PC-3 (cell line): Measurements from ENCODE around the gene CD58. TPM values are rescaled to one million over a fixed set of nuclear protein-coding genes. Genes with fewer than 3 reads are reported as not detected.

ENCODE experiments used
- ATAC-seq: fragments of 200-7000 bp; cut with Tn5 transposase; 2 replicates; pipeline ENCODE4 v1.9.1; 2020; ENCODE audit warnings: mild to moderate bottlenecking, moderate library complexity
- BruUV-seq: library from RNA; stranded (reverse); fragments of 400-500 nt; replicated peaks from 2 replicates; lab custom pipeline; 2021; lab: Mats Ljungman, UMichigan
- CTCF ChIA-PET: fragments of 300-600 bp; sonication (Branson Sonifier 250); formaldehyde crosslinking; loops from one replicate; lab custom pipeline; 2022; ENCODE audit warnings: antibody characterized with exemption; lab: Charles Lee
- POLR2A ChIA-PET: fragments of 300-600 bp; sonication (Branson Sonifier 250); formaldehyde crosslinking; loops from one replicate; lab custom pipeline; 2022; ENCODE audit warnings: antibody characterized with exemption; ENCODE audit not compliant: unreplicated experiment; lab: Charles Lee
- DNase-seq: peaks from one replicate; pipeline ENCODE4 v3.0.0-alpha.2; 2015
- H2AFZ ChIP-seq: fragments of 300-600 bp; sonication (generic); 2 replicates; pipeline ENCODE4 v1.6.0; 2016; ENCODE audit warnings: antibody characterized with exemption, low read length
- H3F3A ChIP-seq: fragments of 300-600 bp; sonication (generic); one replicate; pipeline ENCODE4 v1.6.0; 2017; ENCODE audit warnings: antibody characterized with exemption, low read length, control low read depth, mild to moderate bottlenecking; ENCODE audit not compliant: unreplicated experiment
- H3K27ac ChIP-seq: fragments of 300-600 bp; sonication (generic); 2 replicates; pipeline ENCODE4 v1.5.1; 2016; ENCODE audit warnings: mild to moderate bottlenecking, low read length
- H3K27me3 ChIP-seq: fragments of 300-600 bp; sonication (generic); 2 replicates; pipeline ENCODE4 v1.6.1; 2016; ENCODE audit warnings: low read length, mixed read lengths
- H3K36me3 ChIP-seq: fragments of 300-600 bp; sonication (generic); 2 replicates; pipeline ENCODE4 v1.6.1; 2016; ENCODE audit warnings: low read depth, mixed run types, low read length, mixed read lengths
- H3K4me1 ChIP-seq: fragments of 300-600 bp; sonication (generic); 2 replicates; pipeline ENCODE4 v1.5.1; 2016; ENCODE audit warnings: low read length; ENCODE audit not compliant: insufficient read depth
- H3K4me2 ChIP-seq: fragments of 300-600 bp; sonication (generic); 2 replicates; pipeline ENCODE4 v1.6.0; 2016; ENCODE audit warnings: low read length
- H3K4me3 ChIP-seq: fragments of 300-600 bp; sonication (generic); 2 replicates; pipeline ENCODE4 v1.5.1; 2016; ENCODE audit warnings: mild to moderate bottlenecking, low read length, mixed read lengths
- H3K79me2 ChIP-seq: fragments of 300-600 bp; sonication (generic); 2 replicates; pipeline ENCODE4 v1.6.1; 2017; ENCODE audit warnings: low read length, mixed read lengths
- H3K9ac ChIP-seq: fragments of 300-600 bp; sonication (generic); 2 replicates; pipeline ENCODE4 v1.6.0; 2016; ENCODE audit warnings: mild to moderate bottlenecking, low read length
- H3K9me2 ChIP-seq: fragments of 300-600 bp; sonication (generic); replicated peaks from 2 replicates; pipeline ENCODE4 v1.6.1; 2016; ENCODE audit warnings: mixed run types, low read length, mixed read lengths
- H3K9me3 ChIP-seq: fragments of 300-600 bp; sonication (generic); 2 replicates; pipeline ENCODE4 v1.6.1; 2016; ENCODE audit warnings: low read length, mixed read lengths
- H4K20me1 ChIP-seq: fragments of 300-600 bp; sonication (generic); 2 replicates; pipeline ENCODE4 v1.6.1; 2016; ENCODE audit warnings: low read length, mixed read lengths
- EZH2 ChIP-seq: fragments of 300-600 bp; sonication (generic); IDR thresholded peaks from one replicate; pipeline ENCODE4 v1.6.1; 2017; ENCODE audit warnings: antibody characterized with exemption, mild to moderate bottlenecking, low read length; ENCODE audit not compliant: unreplicated experiment
- EZH2phosphoT487 ChIP-seq: fragments of 300-600 bp; sonication (generic); IDR thresholded peaks from 2 replicates; pipeline ENCODE4 v1.6.1; 2018; ENCODE audit warnings: mild to moderate bottlenecking, antibody characterized with exemption, low read length, borderline replicate concordance
- intact Hi-C: fragments of 100-400 bp; cut with micrococcal nuclease; formaldehyde crosslinking; loops from 2 replicates; pipeline ENCODE4 v1.9.0; 2023
- total RNA-seq: library from RNA; depleted of rRNA; stranded (reverse); fragments of >200 nt; gene quantifications from 2 replicates; pipeline ENCODE4 v1.2.3, GENCODE V29; 2014
- TF ChIP-seq, protein P1 (sequence below): fragments of 300-600 bp; sonication (generic); conservative IDR thresholded peaks from 2 replicates; pipeline ENCODE4 v1.5.1; 2017; ENCODE audit warnings: antibody characterized with exemption, low read depth, mild to moderate bottlenecking, low read length

Gene CD58
- total RNA-seq, 1 experiment from 2014 or later = 26.9 TPM

DNA sequence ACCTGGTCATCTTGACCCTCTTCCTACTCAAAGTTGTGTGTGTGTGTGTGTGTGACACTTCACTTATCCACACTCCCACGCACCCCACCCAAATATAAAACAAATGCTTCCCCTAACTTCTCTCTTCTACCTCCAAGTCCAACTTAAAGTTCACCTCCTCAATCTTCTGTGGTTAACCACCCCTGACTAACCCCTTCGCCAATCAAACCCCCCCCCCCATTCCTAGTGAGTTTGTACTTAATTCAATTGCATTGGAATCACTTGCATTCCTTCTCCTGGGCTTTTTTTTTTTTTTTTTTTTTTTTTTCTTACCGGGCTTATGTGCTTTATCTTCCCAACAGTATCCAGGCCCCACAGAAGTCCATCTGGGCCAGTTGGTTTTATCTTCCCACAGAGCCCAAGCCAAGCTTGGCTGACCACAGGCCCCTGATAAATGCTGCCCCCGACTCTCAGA lies 78.4 kb downstream of the CD58 start:
- ChIA-PET POLR2A (no interaction called here), CTCF (no interaction called here)
- DNase-seq (peak; percentile 30), ATAC-seq (no peak)
- intact Hi-C loops = no loop called here
- H3K4me2 ChIP-seq = no peak overlapping the region
- no peaks in the 10 kb centered on the region for H3K9me3 ChIP-seq
- H3K27me3 ChIP-seq = no peaks in the 10 kb centered on the region
- H3K4me3 ChIP-seq = no peak overlapping the region
- 0 out of 2 replicates have a peak overlapping the region, but pooled peaks have one; percentile 12 for H3K27ac ChIP-seq
- peaks cover 55% of the 10 kb centered on the region for H3K4me1 ChIP-seq
- no peaks in the 10 kb centered on the region for H3F3A ChIP-seq
- H3K9ac ChIP-seq = no peak overlapping the region
- no peaks in the 10 kb centered on the region for H3K9me2 ChIP-seq
- no peaks in the 10 kb centered on the region for H4K20me1 ChIP-seq
- TF ChIP-seq, protein P1, sequence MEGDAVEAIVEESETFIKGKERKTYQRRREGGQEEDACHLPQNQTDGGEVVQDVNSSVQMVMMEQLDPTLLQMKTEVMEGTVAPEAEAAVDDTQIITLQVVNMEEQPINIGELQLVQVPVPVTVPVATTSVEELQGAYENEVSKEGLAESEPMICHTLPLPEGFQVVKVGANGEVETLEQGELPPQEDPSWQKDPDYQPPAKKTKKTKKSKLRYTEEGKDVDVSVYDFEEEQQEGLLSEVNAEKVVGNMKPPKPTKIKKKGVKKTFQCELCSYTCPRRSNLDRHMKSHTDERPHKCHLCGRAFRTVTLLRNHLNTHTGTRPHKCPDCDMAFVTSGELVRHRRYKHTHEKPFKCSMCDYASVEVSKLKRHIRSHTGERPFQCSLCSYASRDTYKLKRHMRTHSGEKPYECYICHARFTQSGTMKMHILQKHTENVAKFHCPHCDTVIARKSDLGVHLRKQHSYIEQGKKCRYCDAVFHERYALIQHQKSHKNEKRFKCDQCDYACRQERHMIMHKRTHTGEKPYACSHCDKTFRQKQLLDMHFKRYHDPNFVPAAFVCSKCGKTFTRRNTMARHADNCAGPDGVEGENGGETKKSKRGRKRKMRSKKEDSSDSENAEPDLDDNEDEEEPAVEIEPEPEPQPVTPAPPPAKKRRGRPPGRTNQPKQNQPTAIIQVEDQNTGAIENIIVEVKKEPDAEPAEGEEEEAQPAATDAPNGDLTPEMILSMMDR = no peak
- no peak for TF ChIP-seq EZH2phosphoT487
- no peaks in the 10 kb centered on the region for H3K79me2 ChIP-seq
- BruUV-seq = no TSS peak
- no peaks in the 10 kb centered on the region for H3K36me3 ChIP-seq
- H2AFZ ChIP-seq = no peak overlapping the region

DNA sequence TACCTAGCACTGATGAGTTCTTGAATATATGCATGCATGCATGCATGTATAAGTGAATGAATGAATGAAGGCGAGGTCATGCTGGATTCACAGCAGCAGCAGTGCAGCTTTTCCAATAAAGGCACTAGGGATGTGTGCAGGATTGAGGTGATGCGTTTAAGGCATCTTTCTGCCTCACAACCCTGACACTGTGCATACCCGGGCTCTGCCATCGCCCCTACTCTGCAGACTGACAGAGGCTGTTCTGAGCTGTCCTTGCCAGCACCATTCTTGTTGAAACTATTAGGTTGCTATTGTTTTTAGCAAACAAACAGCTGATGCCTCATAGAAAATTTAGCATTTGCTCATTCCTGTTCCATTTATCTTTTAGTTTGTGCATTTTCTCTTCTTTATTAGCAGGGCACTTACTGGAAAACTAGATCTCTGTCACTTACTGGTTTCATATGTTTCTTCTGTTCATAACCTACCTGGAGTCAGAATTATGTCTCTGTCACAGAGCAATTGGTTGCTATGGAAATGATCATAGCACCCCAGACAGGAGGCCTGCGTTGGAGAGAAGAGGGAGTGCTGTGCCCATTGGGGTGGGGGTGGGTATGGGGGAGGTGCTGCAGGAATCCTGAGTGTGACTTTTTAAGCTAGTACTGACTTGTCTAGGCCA lies 79.0 kb downstream of the CD58 start:
- no peaks in the 10 kb centered on the region for H3K36me3 ChIP-seq
- peak overlapping the region; percentile 21; the same call in 1 of the 2 replicates for H3K27ac ChIP-seq
- no peak overlapping the region for H2AFZ ChIP-seq
- H3K4me2 ChIP-seq = no peak overlapping the region
- CTCF ChIA-PET = no interaction called here
- POLR2A ChIA-PET = no interaction called here
- H4K20me1 ChIP-seq = no peaks in the 10 kb centered on the region
- H3K9ac ChIP-seq = no peak overlapping the region
- H3K4me3 ChIP-seq = no peak overlapping the region
- no TSS peak for BruUV-seq
- no peaks in the 10 kb centered on the region for H3K9me2 ChIP-seq
- H3K4me1 ChIP-seq = peaks cover 59% of the 10 kb centered on the region
- DNase-seq = no peak
- H3K9me3 ChIP-seq = no peaks in the 10 kb centered on the region
- H3F3A ChIP-seq = no peaks in the 10 kb centered on the region
- TF ChIP-seq EZH2phosphoT487 (no peak), EZH2 (no peak)
- TF ChIP-seq, protein P1 = no peak
- no peaks in the 10 kb centered on the region for H3K79me2 ChIP-seq
- no peak for ATAC-seq
- intact Hi-C loops = no loop called here
- H3K27me3 ChIP-seq = no peaks in the 10 kb centered on the region

DNA sequence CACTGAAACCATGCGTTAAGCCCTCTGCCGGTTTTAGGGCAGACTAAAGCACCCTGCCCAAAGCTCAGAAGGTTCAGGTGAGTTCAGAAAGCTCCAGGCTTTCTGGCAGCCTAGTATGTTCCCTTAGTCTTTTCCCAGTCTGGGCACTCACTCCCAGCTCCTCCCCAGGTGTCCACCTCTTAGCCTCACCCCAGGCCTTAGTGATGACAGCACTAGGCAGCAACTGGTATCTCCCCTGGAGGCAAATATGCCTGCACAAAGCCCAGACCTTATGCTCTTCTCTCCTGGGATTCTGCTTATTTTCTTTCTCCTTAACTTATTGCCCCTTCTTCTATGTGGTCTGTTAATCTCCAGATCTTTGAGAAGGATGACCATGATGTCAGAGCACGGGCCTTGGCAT lies 80.2 kb downstream of the CD58 start:
- no peak overlapping the region for H3K4me3 ChIP-seq
- intact Hi-C loops = no loop called here
- no peaks in the 10 kb centered on the region for H3K79me2 ChIP-seq
- no peak overlapping the region for H2AFZ ChIP-seq
- TF ChIP-seq, protein P1 = no peak
- 0 out of 2 replicates have a peak overlapping the region, but pooled peaks have one; percentile 92 for H3K27ac ChIP-seq
- no peaks in the 10 kb centered on the region for H3K9me3 ChIP-seq
- H3K4me1 ChIP-seq = peaks cover 63% of the 10 kb centered on the region
- H3K4me2 ChIP-seq = no peak overlapping the region
- no peaks in the 10 kb centered on the region for H4K20me1 ChIP-seq
- ChIA-PET POLR2A (no interaction called here), CTCF (no interaction called here)
- no peak for ATAC-seq
- H3K9ac ChIP-seq = no peak overlapping the region
- H3K36me3 ChIP-seq = no peaks in the 10 kb centered on the region
- H3F3A ChIP-seq = no peaks in the 10 kb centered on the region
- H3K9me2 ChIP-seq = no peaks in the 10 kb centered on the region
- H3K27me3 ChIP-seq = no peaks in the 10 kb centered on the region
- no TSS peak for BruUV-seq
- no peak for DNase-seq
